PC-9 (cell line): Measurements from ENCODE around the gene ADGRV1.

Experiments used
- CTCF ChIP-seq: fragments of 200-600 bp; sonication (generic); conservative IDR thresholded peaks from 2 replicates; pipeline ENCODE4 v1.6.1; 2017; ENCODE audit warnings: mixed run types, antibody characterized with exemption, mild to moderate bottlenecking, moderate library complexity
- EZH2 ChIP-seq: fragments of 200-600 bp; sonication (generic); IDR thresholded peaks from 2 replicates; pipeline ENCODE4 v1.8.0; 2017; ENCODE audit warnings: antibody characterized with exemption, low read depth

GRCh38 chr5:91141642-91142041 lies 583.0 kb downstream of the ADGRV1 start:
- no peak for TF ChIP-seq CTCF
- no peak for TF ChIP-seq EZH2
